GM18867 (cell line): Measurements from ENCODE around the gene DPYD.

ENCODE experiments used
- ATAC-seq: cut with Tn5 transposase; IDR thresholded peaks from one replicate; pipeline ENCODE4 v1.9.1; 2021; ENCODE audit warnings: mild to moderate bottlenecking, moderate library complexity; ENCODE audit not compliant: unreplicated experiment

Gene DPYD

GRCh38 chr1:97907886-97908285 is 12.9 kb downstream of the DPYD start:
- ATAC-seq, result no peak

GRCh38 chr1:97906567-97907241 is 14.1 kb downstream of the DPYD start:
- no peak for ATAC-seq

- no peak for ATAC-seq
Measured at GRCh38 chr1:97905141-97905940, 15.5 kb downstream of the DPYD start.

GRCh38 chr1:97904534-97904933 is 16.3 kb downstream of the DPYD start:
- no peak for ATAC-seq

- ATAC-seq, result no peak
Measured at GRCh38 chr1:97903626-97904025, 17.2 kb downstream of the DPYD start.

GRCh38 chr1:97902067-97902466 is 18.8 kb downstream of the DPYD start:
- ATAC-seq, result no peak

GRCh38 chr1:97901017-97901658 is 19.7 kb downstream of the DPYD start:
- ATAC-seq, result no peak

GRCh38 chr1:97898948-97899347 is 21.9 kb downstream of the DPYD start:
- ATAC-seq, result no peak

- no peak for ATAC-seq
Measured at GRCh38 chr1:97895278-97895677, 25.6 kb downstream of the DPYD start.

GRCh38 chr1:97893844-97894243 is 27.0 kb downstream of the DPYD start:
- no peak for ATAC-seq

GRCh38 chr1:97886199-97886598 is 34.6 kb downstream of the DPYD start:
- ATAC-seq, result no peak

- no peak for ATAC-seq
Measured at GRCh38 chr1:97883823-97884222, 37.0 kb downstream of the DPYD start.

- ATAC-seq, result no peak
Measured at GRCh38 chr1:97877307-97877706, 43.5 kb downstream of the DPYD start.

GRCh38 chr1:97875996-97876395 is 44.8 kb downstream of the DPYD start:
- ATAC-seq, result no peak

- ATAC-seq, result no peak
Measured at GRCh38 chr1:97870589-97870988, 50.2 kb downstream of the DPYD start.

- no peak for ATAC-seq
Measured at GRCh38 chr1:97869441-97869840, 51.4 kb downstream of the DPYD start.

GRCh38 chr1:97867127-97867526 is 53.7 kb downstream of the DPYD start:
- ATAC-seq, result no peak

GRCh38 chr1:97864615-97865014 is 56.2 kb downstream of the DPYD start:
- ATAC-seq, result no peak

- ATAC-seq, result no peak
Measured at GRCh38 chr1:97853221-97853620, 67.6 kb downstream of the DPYD start.

- peak; percentile 37 for ATAC-seq
Measured at GRCh38 chr1:97849345-97850340, 71.2 kb downstream of the DPYD start.

- ATAC-seq, result no peak
Measured at GRCh38 chr1:97845805-97846204, 75.0 kb downstream of the DPYD start.
